COR-L47 (cell line): ENCODE results near the gene INAFM1.
"Not testable (repeated sequence)": the region's sequence is repeated elsewhere in the genome, so short reads cannot be mapped to it uniquely, and the experiment has no call there.

Experiments
- DNase-seq: peaks from one replicate; lab custom pipeline; 2025; lab: John Stamatoyannopoulos, UW

INAFM1 gene

DNA sequence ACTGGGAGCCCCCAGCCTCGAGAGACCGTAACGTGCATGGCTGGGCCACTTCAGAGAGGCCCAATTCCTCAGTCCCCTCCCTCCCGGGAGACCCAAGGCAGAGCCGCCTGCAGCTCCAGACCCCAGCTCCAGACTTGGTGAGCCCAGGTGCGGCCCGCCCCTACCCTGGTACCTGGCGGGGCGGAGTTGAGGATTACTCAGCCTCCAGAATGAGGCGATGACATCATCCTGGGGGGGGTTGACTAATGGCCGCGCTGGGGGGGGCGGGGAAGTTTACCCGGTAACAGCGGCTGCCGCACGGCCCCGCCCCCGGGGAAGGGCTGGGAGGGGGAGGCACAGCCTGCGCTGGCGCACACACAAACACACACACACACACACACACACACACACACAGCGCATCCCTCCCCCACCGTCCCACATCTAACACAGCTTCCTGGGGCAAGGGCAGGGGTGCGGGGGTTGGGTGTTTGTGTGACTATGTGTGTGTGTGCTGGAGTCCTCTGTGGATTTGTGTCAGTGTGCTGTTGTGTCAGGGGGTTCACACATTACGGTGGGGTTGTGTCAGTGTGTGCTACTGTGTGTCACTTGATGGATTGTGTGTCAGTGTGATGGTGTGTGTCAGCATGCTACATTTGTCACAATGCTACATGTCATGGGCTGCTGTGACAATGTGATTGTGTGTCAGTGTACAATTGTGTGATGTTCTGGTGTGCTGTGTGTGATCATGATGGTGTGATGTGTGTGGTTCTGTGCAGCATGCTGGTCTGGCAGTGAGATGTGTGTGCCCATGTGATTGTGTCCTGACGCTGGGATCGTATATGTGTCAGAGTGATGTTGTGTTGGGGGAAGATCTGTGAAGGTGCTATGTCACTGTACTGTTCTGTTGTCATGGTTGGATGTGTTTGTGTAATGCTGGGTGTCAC is 33.4 kb upstream of the INAFM1 start:
- DNase-seq, result peak; percentile 92

DNA sequence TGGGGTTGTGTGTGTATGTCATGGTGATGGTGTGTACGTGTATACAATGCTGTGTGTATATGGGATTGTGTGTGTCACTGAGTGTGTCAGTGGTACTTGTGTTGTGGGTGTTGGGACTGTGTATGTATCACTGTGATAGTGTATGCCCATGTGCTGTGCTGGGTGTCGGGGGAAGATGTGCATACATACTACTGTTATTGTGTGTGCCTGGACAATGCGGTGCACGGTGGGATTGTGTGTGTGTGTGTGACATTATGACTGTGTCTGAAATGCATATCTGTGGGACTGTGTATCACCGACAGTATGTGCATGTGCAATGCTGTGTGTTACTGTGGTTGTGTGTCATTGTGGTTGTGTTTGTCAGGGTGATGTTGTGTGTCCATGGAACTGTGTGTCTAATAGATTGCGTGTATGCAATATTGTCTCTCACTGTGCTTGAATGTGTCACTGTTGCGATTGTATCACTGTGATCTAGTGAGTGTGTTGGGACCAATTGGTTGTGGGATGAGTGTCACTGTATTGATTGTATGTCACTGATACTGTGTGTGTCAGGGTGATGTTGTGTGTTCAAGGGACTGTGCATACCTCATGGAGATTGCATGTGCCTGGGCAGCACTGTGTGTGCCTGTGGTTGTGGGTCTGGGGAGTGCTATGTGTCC is 32.6 kb upstream of the INAFM1 start:
- DNase-seq, result no peak

DNA sequence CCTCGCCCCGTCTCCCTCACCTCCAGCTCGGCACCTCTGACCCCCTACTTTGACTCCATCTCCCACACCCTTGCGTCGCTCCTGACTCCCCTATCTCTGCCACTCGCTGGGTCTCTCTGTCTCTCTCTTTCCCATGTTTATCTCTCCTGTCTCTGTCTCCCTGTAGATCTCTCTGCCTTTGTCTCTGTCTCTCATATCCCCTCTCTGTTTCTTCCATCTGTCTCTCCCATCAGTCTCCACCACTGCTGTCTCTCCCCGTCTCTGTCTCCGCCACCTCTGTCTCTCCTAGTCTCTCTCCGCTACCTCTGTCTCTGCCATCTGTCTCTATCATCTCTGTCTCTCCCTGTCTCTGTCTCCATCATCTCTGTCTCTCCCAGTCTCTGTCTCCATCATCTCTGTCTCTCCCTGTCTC is 31.3 kb upstream of the INAFM1 start:
- DNase-seq, result no peak

DNA sequence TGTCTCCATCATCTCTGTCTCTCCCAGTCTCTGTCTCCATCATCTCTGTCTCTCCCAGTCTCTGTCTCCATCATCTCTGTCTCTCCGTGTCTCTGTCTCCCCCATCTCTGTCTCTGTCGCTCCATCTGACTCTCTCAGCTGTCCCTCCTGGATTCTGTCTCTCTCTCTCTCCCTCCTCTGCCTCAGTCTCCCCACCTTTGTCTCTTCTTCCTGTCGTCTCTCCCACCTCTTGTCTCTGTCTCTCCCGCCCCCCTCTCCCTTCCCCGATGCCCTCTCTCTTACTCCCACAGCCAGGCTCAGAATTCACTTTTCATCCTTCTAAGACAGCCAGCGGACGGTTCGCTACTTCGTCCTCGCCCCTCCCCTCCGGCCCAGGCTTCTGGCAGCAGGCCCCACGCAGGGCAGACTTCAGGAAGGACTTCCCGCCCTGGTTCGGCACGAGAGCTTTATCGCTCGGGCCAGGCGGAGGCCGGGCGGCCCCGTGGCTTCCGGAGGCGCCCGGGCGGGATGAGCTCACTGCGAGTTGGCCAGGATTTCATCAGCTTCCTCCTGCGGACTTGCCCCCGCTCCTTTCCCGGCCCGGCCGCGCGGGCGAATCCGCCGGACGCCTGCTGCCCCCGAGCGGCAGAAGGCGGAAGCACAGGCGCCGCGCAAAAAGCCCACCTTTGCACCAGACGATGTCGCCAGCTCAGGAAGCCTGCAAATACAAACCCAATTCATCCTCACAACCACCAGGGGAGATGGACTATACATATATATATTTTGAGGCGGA is 30.7 kb upstream of the INAFM1 start:
- DNase-seq, result peak; percentile 89

DNA sequence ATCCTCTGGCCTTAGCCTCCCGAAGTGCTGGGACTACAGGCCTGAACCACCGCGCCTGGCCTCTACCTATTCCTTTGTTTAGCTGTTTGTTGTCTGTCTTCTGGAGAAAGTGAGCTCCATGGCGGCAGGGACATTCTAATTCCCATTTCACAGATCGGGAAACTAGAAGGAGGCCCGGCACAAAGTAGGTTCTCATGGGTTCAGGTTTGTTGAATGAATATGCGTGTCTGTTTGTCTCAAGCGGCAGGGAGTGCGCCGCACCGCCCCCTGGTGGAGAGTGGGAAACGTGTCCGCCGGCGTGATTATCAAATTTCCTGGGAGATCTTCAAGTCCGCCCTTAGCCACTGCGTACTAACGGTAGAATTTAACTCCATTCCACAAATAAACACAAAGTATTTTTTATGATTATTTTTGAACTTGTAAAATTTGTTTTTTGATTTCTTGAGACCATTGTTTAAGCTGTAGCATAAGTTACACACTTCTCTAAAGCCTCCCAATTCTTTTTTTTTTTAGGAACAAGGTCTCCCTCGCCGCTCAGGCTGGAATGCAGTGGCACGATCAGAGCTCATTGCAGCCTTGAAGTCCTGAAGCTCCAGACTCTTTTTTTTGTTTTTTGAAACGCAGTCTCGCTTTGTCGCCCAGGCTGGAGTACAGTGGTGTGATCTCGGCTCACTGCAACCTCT is 27.2 kb upstream of the INAFM1 start:
- DNase-seq, result no peak

DNA sequence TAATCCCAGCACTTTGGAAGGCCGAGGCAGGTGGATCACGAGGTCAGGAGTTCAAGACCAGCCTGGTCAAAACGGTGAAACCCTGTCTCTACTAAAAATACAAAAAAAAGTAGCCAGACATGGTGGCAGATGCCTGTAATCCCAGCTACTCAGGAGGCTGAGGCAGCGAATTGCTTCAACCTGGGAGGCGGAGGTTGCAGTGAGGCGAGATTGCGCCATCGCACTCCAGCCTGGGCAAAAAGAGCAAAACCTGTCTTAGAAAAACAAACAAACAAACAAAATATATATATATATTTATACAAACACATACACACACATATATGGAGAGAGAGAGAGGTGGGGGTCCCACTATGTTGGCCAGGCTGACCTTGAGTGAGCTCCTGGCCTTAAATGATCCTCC is 21.7 kb upstream of the INAFM1 start:
- not testable (repeated sequence) for DNase-seq

DNA sequence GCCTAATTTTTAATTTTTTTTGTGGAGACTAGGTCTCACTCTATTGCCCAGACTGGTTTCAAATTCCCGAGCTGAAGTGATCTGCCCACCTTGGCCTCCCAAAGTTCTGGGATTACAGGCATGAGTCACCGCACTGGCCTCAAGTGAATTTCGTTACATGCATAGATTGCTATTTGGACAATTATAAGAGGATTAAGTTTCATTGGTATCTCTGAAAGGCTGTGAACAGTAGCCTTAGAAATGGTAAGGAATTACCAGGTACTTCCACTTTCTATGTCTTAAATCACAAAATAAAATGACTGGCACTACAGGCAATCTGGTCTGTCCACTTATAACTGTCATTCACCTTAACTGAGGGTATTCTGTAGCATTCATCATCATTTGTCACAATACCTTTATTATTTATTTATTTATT is 21.2 kb upstream of the INAFM1 start:
- no peak for DNase-seq

DNA sequence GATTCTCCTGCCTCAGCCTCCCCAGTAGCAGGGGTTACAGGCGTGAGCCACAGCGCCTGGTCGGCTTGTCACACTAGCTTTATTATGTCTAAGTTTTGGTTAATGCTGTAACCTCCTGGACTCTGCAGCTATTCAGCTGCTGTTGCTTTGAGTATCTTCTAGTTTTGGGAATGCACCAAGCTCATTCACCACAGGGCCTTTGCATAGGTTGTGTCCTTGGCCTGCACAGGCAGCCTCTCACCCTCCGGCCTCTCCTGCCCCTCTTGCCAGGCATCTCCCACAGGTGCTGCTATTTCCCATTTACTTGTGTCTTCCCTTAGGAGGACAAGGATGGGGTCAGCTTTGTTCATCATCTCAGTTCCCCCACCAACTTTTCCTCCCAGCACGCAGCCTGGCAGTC is 20.7 kb upstream of the INAFM1 start:
- no peak for DNase-seq

DNA sequence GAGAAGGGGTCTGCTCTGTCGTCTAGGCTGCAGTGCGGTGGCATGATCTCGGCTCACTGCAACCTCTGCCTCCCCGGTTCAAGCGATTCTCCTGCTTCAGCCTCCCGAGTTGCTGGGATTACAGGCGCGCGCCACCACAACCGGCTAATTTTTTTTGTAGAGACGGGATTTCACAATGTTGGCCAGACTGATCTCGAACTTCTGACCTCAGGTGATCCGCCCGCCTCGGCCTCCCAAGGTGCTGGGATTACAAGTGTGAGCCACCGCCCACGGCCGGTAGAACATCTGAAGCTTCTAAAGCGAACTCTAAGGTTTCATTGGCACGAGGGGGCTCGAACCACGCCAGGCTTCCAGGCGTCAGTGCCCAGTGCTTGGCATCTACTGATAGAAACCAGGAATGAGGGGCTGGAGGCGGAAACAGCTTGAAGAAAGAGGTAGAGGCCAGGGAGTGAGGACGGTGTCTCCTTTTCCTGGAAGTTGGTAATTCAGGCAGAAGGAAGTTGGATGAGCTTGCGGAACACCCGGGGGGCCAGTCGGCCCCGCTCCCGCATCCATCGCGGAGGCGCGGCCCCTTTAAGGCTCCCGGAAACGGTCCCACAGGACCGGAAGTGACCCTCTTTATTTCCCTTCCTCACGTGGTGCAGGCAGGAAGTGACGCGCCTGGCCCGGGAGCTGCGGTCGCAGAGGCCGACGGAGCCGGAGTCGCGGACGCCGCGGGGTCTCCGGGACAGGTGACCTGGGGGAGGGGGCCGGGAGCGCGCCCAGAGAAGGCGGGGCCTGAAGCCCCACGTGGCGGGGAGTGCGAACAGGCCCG is 18.6 kb upstream of the INAFM1 start, which contains the start of gene CCDC9:
CCDC9 (plus strand) TSS at position 647 of the 814 bp plus-strand sequence. CDS start 1,876 bp downstream, outside the sequence.
- peak; percentile 96 for DNase-seq

DNA sequence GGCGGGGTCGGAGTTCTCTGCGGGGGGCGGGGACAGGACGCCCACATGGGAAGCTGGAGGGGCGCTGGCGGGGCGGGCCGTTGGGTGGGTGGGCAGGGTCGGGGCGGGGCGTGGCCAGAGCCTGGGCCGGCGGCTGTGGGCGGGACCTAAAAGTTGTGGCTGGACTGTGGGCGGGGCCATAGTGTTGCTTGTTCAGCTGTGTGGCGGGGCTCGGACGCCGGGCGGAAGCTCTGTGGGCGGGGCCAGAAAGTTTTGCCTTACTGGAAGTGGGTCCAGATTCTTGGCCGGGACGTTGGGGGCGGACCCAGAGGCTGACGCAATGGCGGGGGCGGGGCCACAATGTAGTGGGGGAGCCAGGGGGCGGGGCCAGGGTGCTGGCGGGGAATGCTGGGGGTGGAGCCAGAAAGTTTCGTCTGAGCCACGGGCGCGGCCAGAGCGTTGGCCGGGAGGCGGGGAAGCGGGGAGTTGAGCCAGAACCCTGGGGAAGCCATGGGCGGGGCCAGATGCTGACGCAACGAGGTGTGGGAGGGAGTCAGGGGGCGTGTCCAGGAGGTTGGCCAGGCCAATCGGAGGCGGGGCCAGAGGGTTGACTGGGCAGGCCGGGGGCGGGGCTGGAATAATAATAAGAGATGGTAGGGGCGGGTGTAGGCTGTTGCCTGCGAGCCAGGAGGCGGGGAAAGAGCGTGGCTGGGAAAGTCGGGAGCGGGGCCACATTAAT is 17.8 kb upstream of the INAFM1 start:
- peak; percentile 100 for DNase-seq

DNA sequence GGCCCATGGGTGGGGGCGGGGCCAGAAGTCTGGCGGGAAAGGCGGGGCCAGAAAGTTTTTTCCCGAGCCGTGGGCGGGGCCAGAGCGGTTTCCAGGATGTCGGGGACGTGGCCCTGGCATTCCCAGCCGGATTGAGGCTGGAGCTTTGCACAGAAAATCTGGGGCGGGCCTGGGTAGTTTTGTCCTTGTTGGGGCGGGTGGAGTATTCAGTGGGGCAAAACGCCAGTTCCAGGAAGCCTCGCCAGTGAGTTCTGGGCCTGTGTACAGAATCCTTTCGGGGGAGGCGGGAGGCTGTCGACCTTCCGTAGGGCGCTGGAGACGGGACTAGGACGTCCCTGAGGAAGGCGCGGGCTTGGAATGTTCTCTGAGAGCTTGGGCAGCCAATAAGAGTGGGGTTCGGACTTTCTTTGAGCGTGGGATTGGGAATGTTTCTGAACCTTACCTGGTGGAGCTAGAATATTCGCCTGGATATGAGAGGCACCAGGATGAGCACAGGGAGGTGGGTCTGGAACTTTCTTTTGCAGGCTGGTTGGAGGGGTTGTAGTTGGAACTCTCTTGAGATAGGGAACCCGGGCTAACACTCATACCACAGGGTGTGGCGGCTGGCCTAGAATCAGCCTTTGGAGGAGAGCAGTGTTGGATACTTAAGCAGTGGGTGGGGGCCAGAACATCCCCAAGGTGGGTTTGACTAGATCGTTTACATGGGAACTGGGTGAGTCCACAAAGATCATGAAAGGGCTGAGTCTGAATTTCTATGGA is 17.1 kb upstream of the INAFM1 start:
- no peak for DNase-seq

DNA sequence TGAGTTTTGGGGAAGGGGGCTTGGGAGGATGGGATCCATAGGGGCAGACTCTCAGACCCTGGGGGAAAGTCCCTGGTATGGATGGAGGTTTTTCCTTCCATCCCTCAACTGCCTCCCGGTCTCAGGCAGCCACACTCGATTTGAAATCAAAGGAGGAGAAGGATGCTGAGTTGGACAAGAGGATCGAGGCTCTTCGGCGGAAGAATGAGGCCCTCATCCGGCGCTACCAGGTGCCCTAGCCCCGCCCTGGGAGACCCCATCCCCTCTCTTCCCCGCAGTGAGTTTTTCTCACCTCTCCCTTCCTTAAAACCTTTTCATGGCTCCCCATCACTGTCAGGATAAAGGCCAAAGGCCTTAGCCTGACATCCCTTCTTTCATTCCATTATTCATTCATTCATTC is 16.3 kb upstream of the INAFM1 start:
- no peak for DNase-seq

DNA sequence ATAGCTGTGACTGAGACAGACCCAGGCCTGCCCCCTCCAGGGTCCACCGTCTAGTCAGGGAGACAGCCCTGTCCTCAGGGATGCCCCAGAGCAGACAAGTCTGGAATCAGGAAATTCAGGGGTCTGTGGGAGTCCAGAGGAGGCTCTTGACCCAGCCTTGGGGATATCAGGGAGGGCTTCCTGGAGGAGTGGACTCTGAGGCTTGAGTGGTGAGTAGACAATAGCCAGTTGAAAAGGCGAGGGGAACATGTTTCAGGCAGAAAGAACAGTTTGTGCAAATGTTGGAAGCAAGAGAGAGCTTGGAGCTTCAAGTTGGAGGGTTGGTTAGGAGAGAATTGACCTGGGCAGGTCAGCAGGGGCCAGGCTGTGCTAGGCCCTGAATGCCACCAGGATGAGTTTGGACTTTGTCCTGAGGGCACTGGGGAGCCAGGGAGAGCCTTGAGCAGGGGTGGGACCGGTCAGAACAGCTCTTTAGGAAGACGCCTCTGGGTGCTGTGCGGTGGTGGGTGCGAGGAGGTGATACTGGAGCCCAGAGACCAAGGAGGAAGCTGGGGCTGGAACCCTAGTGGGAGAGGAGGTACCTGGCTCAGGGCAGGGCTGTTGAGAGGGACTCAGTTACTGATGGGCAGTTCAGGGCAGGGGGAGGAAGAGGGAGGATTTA is 15.7 kb upstream of the INAFM1 start:
- no peak for DNase-seq

DNA sequence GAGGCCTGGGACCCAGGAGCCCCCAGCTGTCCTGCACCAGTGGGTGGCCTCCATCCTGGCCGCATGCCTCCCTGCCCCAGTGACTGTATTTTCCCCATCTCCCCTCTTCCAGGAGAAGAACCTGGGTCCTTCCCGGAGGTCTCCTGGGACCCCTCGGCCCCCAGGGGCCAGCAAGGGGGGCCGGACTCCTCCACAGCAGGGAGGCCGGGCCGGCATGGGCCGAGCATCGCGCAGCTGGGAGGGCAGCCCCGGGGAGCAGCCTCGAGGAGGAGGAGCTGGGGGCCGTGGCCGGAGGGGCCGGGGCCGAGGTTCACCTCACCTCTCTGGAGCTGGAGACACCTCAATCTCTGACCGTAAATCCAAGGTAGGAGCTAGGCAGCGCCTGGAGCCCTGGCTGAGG is 14.2 kb upstream of the INAFM1 start:
- no peak for DNase-seq

DNA sequence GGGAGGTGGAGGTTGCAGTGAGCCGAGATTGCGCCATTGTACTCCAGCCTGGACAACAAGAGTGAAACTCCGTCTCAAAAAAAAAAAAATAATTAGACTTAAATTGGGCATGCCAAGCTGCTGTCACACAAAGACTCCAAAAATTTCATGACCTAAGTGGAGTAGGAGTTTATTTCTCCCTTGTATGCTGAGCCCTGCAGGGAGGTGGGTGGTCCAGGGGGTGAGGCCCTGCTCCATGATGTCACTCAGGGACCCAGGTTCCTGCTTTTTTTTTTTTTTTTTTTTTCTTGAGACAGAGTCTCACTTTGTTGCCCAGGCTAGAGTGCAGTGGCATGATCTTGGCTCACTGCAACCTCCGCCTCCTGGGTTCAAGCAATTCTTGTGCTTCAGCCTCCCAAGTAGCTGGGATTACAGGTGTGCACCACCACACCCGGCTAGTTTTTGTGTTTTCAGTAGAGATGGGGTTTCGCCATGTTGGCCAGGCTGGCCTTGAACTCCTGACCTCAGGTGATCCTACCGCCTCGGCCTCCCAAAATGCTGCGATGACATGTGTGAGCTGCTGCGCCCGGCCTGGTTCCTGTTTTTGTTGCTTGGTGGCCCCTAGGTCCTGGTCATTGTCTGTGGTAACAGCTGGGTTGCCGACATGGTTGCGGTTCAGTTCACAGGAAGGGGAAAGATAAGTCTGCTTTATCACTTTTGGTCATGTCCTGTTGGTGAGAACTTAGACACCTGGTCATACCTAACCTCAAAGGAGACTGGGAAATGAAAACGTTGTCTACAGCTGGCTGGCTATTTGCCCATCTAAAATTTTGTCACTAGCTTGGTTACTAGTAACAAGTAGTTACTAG is 12.5 kb upstream of the INAFM1 start:
- not testable (repeated sequence) for DNase-seq

DNA sequence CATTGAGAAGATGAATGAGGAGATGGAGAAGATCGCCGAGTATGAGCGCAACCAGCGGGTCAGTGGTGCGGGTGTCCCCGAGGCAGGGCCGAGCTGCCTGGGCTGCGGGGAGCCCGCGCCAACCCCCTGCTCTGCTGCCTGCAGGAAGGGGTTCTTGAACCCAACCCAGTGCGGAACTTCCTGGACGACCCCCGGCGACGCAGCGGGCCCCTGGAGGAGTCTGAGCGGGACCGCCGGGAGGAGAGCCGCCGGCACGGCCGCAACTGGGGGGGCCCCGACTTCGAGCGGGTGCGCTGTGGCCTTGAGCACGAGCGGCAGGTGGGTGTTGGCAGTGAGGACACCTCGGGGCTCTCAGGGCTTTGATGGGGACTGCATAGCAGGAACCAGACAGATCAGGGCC is 10.1 kb upstream of the INAFM1 start:
- no peak for DNase-seq

DNA sequence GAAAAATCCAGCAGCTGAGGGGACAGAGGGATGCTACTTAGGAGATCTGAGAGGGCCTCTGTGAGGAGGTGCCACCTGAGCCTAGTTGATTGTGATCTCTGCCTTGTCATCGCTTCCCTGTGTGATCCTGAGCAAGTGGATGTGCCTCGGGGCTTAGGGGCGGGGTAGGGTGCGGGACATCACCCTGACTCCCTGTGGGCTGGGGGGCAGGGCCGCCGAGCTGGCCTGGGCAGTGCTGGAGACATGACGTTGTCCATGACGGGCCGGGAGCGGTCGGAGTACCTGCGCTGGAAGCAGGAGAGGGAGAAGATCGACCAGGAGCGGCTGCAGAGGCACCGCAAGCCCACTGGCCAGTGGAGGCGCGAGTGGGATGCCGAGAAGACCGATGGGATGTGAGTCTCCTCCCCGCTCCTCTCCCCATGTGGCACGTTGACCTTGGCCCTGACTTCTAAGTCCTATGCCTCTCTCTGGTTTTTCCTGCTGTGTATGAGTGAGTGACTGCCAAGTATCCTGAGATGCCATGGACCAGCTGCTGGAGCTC is 8.2 kb upstream of the INAFM1 start:
- DNase-seq, result no peak

DNA sequence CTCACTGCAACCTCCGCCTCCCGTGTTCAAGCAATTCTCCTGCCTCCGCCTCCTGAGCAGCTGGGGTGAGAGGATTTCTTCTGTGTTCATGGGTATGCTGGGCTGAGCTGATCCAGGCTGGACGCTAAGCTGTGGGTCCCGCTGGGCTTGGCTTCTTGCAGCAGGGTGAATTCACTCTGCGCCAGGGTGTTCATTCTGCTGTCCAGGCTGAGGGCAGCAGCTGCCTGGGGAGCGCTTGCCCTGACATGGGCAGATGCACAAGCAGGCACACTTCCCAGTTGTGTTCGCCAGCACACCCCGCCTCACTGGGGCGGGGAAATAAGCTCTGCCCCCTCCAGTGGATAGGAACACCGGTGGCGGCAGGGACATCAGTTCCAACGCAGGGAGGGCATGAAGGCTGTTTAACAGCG is 7.3 kb upstream of the INAFM1 start:
- no peak for DNase-seq
